ENCODE measurements around the gene CIAPIN1. TPM values are rescaled to one million over a fixed set of nuclear protein-coding genes. Genes with fewer than 3 reads are reported as not detected.

CIAPIN1 gene
- total RNA-seq, 1 experiment from 2014 or later = 99.9 TPM

DNA sequence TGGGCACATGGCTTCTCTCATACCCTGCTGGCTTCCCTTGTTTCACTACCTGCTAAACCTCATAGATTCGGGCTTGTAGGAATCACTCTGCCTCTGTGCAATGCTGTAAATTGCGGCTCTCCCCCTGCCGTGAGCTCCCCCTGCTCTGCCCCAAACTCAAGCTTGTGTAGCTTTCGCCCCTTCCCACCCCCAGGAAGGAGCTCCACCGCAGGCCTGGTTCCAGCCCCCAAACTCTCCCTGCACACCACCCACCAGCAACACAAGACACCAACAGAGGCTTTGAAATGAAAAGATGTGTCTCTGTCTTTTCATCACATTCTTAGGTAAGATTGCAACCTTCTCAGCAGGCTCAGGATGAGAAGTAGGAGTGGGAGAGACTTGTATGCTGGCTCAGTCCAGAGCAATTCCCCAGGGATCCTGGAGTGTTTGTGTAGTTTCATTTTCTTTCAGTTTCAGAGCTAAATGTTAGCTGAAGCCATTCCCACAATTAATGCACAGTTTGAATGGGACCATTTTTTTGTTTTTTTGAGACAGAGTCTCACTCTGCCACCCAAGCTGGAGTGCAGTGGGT is 60.7 kb downstream of the CIAPIN1 start:
- no TSS peak for BruUV-seq (replicated peaks)
- TF ChIP-seq, protein P1, sequence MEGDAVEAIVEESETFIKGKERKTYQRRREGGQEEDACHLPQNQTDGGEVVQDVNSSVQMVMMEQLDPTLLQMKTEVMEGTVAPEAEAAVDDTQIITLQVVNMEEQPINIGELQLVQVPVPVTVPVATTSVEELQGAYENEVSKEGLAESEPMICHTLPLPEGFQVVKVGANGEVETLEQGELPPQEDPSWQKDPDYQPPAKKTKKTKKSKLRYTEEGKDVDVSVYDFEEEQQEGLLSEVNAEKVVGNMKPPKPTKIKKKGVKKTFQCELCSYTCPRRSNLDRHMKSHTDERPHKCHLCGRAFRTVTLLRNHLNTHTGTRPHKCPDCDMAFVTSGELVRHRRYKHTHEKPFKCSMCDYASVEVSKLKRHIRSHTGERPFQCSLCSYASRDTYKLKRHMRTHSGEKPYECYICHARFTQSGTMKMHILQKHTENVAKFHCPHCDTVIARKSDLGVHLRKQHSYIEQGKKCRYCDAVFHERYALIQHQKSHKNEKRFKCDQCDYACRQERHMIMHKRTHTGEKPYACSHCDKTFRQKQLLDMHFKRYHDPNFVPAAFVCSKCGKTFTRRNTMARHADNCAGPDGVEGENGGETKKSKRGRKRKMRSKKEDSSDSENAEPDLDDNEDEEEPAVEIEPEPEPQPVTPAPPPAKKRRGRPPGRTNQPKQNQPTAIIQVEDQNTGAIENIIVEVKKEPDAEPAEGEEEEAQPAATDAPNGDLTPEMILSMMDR (IDR thresholded peaks at IDR 0.05; ENCODE audit: unreplicated experiment) = no peak
- intact Hi-C loops (cut with micrococcal nuclease) = no loop called here
- ChIA-PET POLR2A (interaction anchor here (0.8 to 0.9 kb wide), 2 partner anchors 9 to 61 kb away, joined by 4 read pairs; partner anchors contain the start of genes CIAPIN1 and COQ9), CTCF (interaction anchor here (0.6 to 1.3 kb wide), 2 partner anchors 30 to 66 kb away, joined by 3 read pairs; no protein-coding TSS in a partner anchor)
- no peak for DNase-seq (ENCODE audit: unreplicated experiment)
- Mint-ChIP-seq H3K4me3 (ENCODE audit: unreplicated experiment) (no peak overlapping the region), H3K9me3 (ENCODE audit: unreplicated experiment) (no peaks in the 10 kb centered on the region), H3K36me3 (ENCODE audit: insufficient read depth, unreplicated experiment) (no peaks in the 10 kb centered on the region), H3K27ac (ENCODE audit: low read depth, unreplicated experiment) (no peak overlapping the region), H3K27me3 (ENCODE audit: insufficient read depth, unreplicated experiment) (no peaks in the 10 kb centered on the region), H3K4me1 (ENCODE audit: insufficient read depth, unreplicated experiment) (peaks cover 13% of the 10 kb centered on the region)

DNA sequence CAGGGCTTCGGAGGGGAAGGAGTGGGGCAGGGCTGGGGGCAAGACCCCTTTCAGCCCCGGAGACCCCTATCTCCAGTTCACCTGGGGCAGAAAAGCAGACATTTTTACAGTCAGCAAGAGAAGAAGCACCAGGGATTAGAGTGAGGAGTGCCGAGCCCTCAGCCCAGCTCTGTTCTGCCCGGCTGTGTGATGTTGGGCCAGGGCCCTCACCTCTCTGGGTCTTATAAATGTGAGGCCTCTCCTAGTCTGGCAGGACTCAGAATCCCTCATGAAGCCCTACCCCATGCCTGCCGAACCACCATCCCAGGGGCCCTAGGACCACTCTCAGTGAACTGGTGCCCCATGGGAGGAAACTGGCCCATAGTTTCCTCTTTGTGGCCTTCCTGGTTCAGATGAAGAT is 62.1 kb downstream of the CIAPIN1 start:
- ChIA-PET POLR2A (interaction anchor here (1.1 kb wide), 1 partner anchor 9 kb away, joined by 6 read pairs; no protein-coding TSS in a partner anchor), CTCF (no interaction called here)
- H3K27me3 Mint-ChIP-seq (ENCODE audit: insufficient read depth, unreplicated experiment) = no peaks in the 10 kb centered on the region
- BruUV-seq (replicated peaks) = no TSS peak
- H3K4me3 Mint-ChIP-seq (ENCODE audit: unreplicated experiment) = no peak overlapping the region
- no peak overlapping the region for H3K27ac Mint-ChIP-seq (ENCODE audit: low read depth, unreplicated experiment)
- H3K9me3 Mint-ChIP-seq (ENCODE audit: unreplicated experiment) = no peaks in the 10 kb centered on the region
- no peak for DNase-seq (ENCODE audit: unreplicated experiment)
- peaks cover 13% of the 10 kb centered on the region for H3K4me1 Mint-ChIP-seq (ENCODE audit: insufficient read depth, unreplicated experiment)
- H3K36me3 Mint-ChIP-seq (ENCODE audit: insufficient read depth, unreplicated experiment) = no peaks in the 10 kb centered on the region
- intact Hi-C loops (cut with micrococcal nuclease) = no loop called here
- TF ChIP-seq, protein P1 (IDR thresholded peaks at IDR 0.05; ENCODE audit: unreplicated experiment) = no peak

DNA sequence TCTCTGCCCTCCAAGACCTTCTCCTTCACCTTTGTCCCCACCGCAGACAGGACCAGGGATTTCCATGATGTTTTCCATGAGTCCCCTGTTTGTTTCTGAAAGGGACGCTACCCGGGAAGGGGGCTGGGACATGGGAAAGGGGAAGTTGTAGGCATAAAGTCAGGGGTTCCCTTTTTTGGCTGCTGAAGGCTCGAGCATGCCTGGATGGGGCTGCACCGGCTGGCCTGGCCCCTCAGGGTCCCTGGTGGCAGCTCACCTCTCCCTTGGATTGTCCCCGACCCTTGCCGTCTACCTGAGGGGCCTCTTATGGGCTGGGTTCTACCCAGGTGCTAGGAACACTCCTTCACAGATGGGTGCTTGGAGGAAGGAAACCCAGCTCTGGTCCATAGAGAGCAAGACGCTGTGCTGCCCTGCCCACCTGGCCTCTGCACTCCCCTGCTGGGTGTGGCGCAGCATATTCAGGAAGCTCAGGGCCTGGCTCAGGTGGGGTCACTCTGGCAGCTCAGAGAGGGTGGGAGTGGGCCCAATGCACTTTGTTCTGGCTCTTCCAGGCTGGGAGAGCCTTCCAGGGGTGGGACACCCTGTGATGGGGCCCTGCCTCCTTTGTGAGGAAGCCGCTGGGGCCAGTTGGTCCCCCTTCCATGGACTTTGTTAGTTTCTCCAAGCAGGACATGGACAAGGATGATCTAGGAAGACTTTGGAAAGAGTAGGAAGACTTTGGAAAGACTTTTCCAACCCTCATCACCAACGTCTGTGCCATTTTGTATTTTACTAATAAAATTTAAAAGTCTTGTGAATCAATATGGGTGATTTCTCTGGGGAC is 62.7 kb downstream of the CIAPIN1 start:
- Mint-ChIP-seq H3K27me3 (ENCODE audit: insufficient read depth, unreplicated experiment) (no peaks in the 10 kb centered on the region), H3K36me3 (ENCODE audit: insufficient read depth, unreplicated experiment) (no peaks in the 10 kb centered on the region), H3K9me3 (ENCODE audit: unreplicated experiment) (no peaks in the 10 kb centered on the region), H3K4me1 (ENCODE audit: insufficient read depth, unreplicated experiment) (peaks cover 13% of the 10 kb centered on the region), H3K4me3 (ENCODE audit: unreplicated experiment) (no peak overlapping the region), H3K27ac (ENCODE audit: low read depth, unreplicated experiment) (no peak overlapping the region)
- BruUV-seq (replicated peaks) = no TSS peak
- intact Hi-C loops (cut with micrococcal nuclease) = no loop called here
- POLR2A ChIA-PET = interaction anchor here (1.1 kb wide), 1 partner anchor 8 kb away, joined by 6 read pairs; no protein-coding TSS in a partner anchor
- TF ChIP-seq, protein P1 (IDR thresholded peaks at IDR 0.05; ENCODE audit: unreplicated experiment) = no peak
- CTCF ChIA-PET = interaction anchor here (0.6 kb wide), 1 partner anchor 32 kb away, joined by 3 read pairs; no protein-coding TSS in a partner anchor
- no peak for DNase-seq (ENCODE audit: unreplicated experiment)

Measured in MCF 10A (cell line).